Measurements from ENCODE around the gene MAGEB2. TPM values are rescaled to one million over a fixed set of nuclear protein-coding genes. Genes with fewer than 3 reads are reported as not detected.

The MAGEB2 gene
- total and polyA plus RNA-seq, 10 of the 15 experiments (the other 5 are each of a cell fraction or from before 2014, with no cell fraction given) = not detected

GRCh38 chrX:30241724-30242415, 26.5 kb downstream of the MAGEB2 start, which contains the start of gene MAGEB4 (continued):
- no peak for TF ChIP-seq E2F8 (IDR thresholded peaks at IDR 0.05; ENCODE audit: low read depth, partially characterized antibody)
- no peak for TF ChIP-seq SPI1 (IDR thresholded peaks at IDR 0.05; ENCODE audit: borderline replicate concordance, insufficient read depth, low read depth, low read length)
- TF ChIP-seq E4F1 (IDR thresholded peaks at IDR 0.05; ENCODE audit: borderline replicate concordance, partially characterized antibody) = no peak
- TF ChIP-seq BACH1 (IDR thresholded peaks at IDR 0.05; ENCODE audit: borderline replicate concordance) = no peak
- TF ChIP-seq STAT1 (conservative IDR thresholded peaks at IDR 0.05) = no peak
- no peak for TF ChIP-seq HDGF (IDR thresholded peaks at IDR 0.05)
- no peak for TF ChIP-seq STAT3 (IDR thresholded peaks at IDR 0.05; ENCODE audit: low read depth, low read length)
- no peak for TF ChIP-seq TBL1XR1 (IDR thresholded peaks at IDR 0.05; ENCODE audit: low read depth, low read length)
- no peak for TF ChIP-seq REST (IDR thresholded peaks at IDR 0.05; ENCODE audit: low read depth, low read length)
- no peak for TF ChIP-seq HSF1 (IDR thresholded peaks at IDR 0.05; ENCODE audit: low read depth, low read length)
- TF ChIP-seq YBX1 (IDR thresholded peaks at IDR 0.05) = no peak

All from GM12878 (cell line).